GM23248 (cell line): ENCODE data around the gene ABHD2.

Source experiments
- EZH2 ChIP-seq: fragments of 200-600 bp; sonication (generic); IDR thresholded peaks from 2 replicates; pipeline ENCODE4 v1.6.1; 2018; ENCODE audit warnings: antibody characterized with exemption, mild to moderate bottlenecking; ENCODE audit not compliant: insufficient read depth, poor library complexity, severe bottlenecking
- EZH2phosphoT487 ChIP-seq: fragments of 200-600 bp; sonication (generic); IDR thresholded peaks from 2 replicates; pipeline ENCODE4 v1.6.1; 2018; ENCODE audit warnings: antibody characterized with exemption, moderate library complexity, mild to moderate bottlenecking, low read depth; ENCODE audit not compliant: insufficient read depth

DNA sequence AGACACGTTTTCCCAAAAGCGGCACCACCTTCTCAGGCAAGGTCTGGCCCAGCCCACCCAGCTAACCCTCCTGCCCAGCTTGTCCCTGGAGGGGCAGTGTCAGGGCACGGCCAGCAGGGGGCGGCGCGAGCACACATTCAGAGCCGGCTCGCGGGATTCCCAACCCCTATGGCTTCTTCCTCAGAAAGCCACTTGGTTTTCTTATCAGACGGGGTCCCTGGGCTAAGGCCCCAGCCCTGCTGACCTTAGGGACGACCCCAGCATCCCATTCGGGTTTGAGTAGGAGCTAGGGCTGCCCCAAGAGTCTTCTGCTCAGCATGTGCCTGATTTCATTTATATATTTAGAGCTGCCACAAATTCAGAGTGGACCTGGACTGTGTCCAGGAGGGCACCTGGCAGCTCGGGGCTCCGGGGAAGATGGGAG lies 118.7 kb downstream of the ABHD2 start:
- TF ChIP-seq EZH2 = no peak
- TF ChIP-seq EZH2phosphoT487 = no peak
